Mesothelial cell of epicardium (in vitro differentiated cells): ENCODE results near the gene CTDSP2. TPM values are rescaled to one million over a fixed set of nuclear protein-coding genes. Genes with fewer than 3 reads are reported as not detected.
A peak's percentile ranks its signal among the peaks of the same experiment; 100 is the strongest.

Experiments
- DNase-seq, 2 experiments: peaks; one replicate each; pipeline ENCODE4 v3.0.0; 2021; ENCODE audit warnings: low spot score in 2 of 2; ENCODE audit not compliant: unreplicated experiment in 2 of 2
- H3K27ac Mint-ChIP-seq: 2 replicates; pipeline ENCODE4 v1.8.0; 2021; ENCODE audit warnings: mixed read lengths
- H3K27me3 Mint-ChIP-seq: 2 replicates; pipeline ENCODE4 v1.8.0; 2021; ENCODE audit warnings: low read depth, mixed read lengths
- H3K36me3 Mint-ChIP-seq: 2 replicates; pipeline ENCODE4 v1.8.0; 2021; ENCODE audit warnings: mixed read lengths
- H3K4me1 Mint-ChIP-seq: 2 replicates; pipeline ENCODE4 v1.8.0; 2021; ENCODE audit warnings: mixed read lengths
- H3K4me3 Mint-ChIP-seq: 2 replicates; pipeline ENCODE4 v1.8.0; 2021; ENCODE audit warnings: mild to moderate bottlenecking, moderate library complexity, mixed read lengths
- H3K9me3 Mint-ChIP-seq: 2 replicates; pipeline ENCODE4 v1.8.0; 2021; ENCODE audit warnings: mixed read lengths
- microRNA-seq: library from miRNA; unstranded; fragments of <30 nt; microRNA quantifications from one replicate; pipeline ENCODE4 v1.2.0, GENCODE V29; 2021; ENCODE audit warnings: inconsistent platforms, mixed read lengths
- total RNA-seq: library from RNA; stranded (reverse); gene quantifications from 3 replicates; pipeline ENCODE4 v1.2.1, GENCODE V29; 2021
- TF ChIP-seq, protein P1 (sequence below): fragments of 200-600 bp; sonication (generic); IDR thresholded peaks from one replicate; pipeline ENCODE4 v1.5.0; 2021; ENCODE audit warnings: antibody characterized with exemption; ENCODE audit not compliant: unreplicated experiment

The CTDSP2 gene
- total RNA-seq, 1 donor from 2014 or later: 210 TPM

DNA sequence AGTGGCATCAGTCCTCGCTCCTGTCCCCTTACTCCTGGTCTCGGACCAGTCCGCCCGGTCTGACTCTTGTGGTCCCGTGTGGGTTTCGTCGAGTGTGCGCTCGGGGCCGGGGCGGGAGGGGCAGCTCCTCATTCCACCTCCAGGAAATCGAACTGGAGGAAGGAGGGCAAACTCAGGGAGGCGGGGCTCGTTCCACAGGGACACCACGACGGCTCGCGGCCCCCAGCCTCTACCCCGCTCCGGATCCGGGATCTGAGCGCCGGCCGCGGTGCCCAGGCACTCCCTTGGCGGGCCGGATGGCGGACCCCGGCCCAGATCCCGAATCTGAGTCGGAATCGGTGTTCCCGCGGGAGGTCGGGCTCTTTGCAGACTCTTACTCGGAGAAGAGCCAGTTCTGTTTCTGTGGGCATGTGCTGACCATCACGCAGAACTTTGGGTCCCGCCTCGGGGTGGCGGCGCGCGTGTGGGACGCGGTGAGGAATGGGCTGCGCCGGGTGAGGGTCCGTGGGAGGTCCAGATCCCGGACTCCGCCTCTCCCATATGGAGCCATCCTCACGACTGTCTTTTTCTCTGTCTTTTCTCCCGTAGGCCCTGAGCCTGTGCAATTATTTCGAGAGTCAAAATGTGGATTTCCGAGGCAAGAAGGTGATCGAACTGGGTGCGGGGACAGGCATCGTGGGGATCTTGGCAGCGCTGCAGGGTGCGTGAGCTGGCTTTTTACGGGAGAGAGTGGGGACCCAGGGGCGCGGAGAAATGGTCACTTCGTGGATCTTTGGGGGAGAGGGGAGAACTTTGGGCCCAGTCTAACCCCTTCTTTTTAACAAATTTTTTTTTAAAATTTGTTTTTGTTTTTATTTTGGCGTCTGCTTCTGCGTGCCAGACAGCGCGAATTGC, 73.9 kb downstream of the CTDSP2 start, which contains the start of gene EEF1AKMT3:
Gene EEF1AKMT3, plus strand, starts transcription at position 186 of the 894 bp plus-strand sequence. Its CDS starts 111 bp downstream, at position 297.
- Mint-ChIP-seq H3K4me3 (peak within 1 kb of the TSS; percentile 92), H3K27ac (peak within 1 kb of the TSS; percentile 99), H3K4me1 (peaks cover 17% of the 10 kb centered on the region), H3K9me3 (no peaks in the 10 kb centered on the region), H3K36me3 (peaks cover 8% of the 10 kb centered on the region), H3K27me3 (peaks cover 8% of the 10 kb centered on the region)
- peak in 1 of 2 experiments; percentile 53 for DNase-seq
- TF ChIP-seq, protein P1, sequence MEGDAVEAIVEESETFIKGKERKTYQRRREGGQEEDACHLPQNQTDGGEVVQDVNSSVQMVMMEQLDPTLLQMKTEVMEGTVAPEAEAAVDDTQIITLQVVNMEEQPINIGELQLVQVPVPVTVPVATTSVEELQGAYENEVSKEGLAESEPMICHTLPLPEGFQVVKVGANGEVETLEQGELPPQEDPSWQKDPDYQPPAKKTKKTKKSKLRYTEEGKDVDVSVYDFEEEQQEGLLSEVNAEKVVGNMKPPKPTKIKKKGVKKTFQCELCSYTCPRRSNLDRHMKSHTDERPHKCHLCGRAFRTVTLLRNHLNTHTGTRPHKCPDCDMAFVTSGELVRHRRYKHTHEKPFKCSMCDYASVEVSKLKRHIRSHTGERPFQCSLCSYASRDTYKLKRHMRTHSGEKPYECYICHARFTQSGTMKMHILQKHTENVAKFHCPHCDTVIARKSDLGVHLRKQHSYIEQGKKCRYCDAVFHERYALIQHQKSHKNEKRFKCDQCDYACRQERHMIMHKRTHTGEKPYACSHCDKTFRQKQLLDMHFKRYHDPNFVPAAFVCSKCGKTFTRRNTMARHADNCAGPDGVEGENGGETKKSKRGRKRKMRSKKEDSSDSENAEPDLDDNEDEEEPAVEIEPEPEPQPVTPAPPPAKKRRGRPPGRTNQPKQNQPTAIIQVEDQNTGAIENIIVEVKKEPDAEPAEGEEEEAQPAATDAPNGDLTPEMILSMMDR: no peak

DNA sequence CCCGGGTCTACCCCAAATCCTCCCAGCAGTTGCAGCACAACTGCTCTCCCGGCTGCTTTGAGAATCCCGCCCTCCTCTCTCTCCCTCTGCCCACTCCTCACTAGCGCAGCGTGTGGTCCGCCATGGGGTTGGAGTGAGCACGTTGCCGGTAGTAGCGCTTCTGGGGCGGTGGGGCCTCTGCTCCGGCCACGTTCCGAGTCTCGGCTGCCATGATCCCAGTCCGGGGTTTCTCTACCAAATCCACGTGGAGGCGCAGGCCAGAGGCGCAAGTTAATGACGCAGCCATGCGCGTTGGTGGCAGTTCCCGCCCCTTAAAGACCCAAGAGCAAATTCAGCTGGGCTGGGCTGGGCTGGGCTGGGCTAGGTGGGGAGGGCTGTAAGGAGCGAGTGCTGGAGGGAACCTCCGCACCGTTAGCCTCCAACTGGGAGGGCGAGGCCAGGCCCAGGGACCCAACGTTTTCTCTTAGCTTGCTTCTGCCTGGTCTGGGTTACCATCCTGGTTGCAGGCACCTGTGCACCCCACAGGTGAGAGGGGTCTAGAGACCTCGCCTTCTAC, 74.6 kb downstream of the CTDSP2 start, which contains the start of gene METTL1:
Gene METTL1, minus strand, starts transcription at position 233 of the 556 bp plus-strand sequence. Its CDS starts 22 bp downstream, at position 211.
- TF ChIP-seq, protein P1: no peak
- H3K4me1 Mint-ChIP-seq: peaks cover 18% of the 10 kb centered on the region
- H3K36me3 Mint-ChIP-seq: peaks cover 8% of the 10 kb centered on the region
- DNase-seq: peak; percentile 84 to 93
- peaks cover 16% of the 10 kb centered on the region for H3K27me3 Mint-ChIP-seq
- H3K27ac Mint-ChIP-seq: peak within 1 kb of the TSS; percentile 99
- H3K9me3 Mint-ChIP-seq: no peaks in the 10 kb centered on the region
- peak within 1 kb of the TSS; percentile 92 for H3K4me3 Mint-ChIP-seq

DNA sequence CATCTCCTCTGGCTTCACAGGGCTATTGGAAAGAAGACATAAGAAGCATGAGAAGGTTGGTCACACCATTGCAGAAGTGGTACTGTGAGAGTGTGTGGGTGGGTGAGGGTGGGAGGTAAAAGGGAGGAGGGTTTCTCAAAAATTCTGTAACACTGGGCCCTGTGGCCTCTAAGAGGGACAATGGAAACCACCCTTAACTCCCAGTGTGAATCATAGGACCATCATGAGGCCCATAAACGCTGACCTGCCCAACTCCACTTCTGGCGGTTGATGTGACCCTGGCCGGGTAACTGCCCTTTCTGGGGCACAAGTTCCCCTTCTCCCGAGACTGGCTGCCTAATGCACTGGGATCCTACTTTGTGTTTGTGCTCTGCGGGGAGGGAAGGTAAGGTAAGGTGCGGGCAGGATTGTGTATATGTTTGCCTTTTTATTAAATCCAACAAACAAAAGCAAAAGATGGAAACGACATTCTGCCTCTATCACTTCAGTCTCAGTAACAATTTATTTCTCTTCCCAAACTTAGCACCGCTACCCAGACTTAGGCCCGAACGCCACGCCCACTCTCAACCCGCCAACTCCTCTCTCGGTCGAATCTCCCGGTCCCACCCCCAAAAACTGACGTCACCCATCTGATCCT, 75.2 kb downstream of the CTDSP2 start:
- peak; percentile 80 to 89 for DNase-seq

DNA sequence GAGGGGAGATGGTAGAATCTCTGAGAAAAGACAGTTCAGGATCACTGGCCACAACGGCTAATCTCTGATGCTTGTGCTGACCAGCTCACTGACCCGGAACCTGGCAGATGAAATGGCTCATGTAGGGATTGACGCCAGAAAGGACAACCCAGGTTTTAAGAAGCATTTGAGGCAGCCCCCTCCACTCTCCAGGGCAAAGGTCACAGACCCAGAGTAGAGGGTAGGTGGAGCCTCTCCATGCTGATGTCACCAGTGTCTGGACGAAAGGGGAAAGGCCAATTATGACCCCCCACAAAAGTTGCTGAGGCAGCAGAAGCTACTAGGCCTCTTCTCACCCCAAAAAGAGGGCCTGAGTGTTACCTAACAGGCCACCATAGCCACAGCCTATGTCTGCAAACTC, 75.8 kb downstream of the CTDSP2 start:
- no peak for DNase-seq
- Mint-ChIP-seq H3K27ac (no peak overlapping the region), H3K9me3 (no peaks in the 10 kb centered on the region), H3K36me3 (peaks cover 8% of the 10 kb centered on the region), H3K4me3 (peak overlapping the region; percentile 36), H3K27me3 (peaks cover 28% of the 10 kb centered on the region), H3K4me1 (peaks cover 27% of the 10 kb centered on the region)
- TF ChIP-seq, protein P1: no peak

More for the DNA sequence above, 75.2 kb downstream of the CTDSP2 start:
- H3K27ac Mint-ChIP-seq: peak overlapping the region; percentile 99
- peaks cover 24% of the 10 kb centered on the region for H3K4me1 Mint-ChIP-seq
- H3K4me3 Mint-ChIP-seq: peak overlapping the region; percentile 92
- peaks cover 8% of the 10 kb centered on the region for H3K36me3 Mint-ChIP-seq
- no peaks in the 10 kb centered on the region for H3K9me3 Mint-ChIP-seq
- H3K27me3 Mint-ChIP-seq: peaks cover 22% of the 10 kb centered on the region
- TF ChIP-seq, protein P1: no peak

Small RNA genes within 50 kb of the gene (microRNA-seq; reads per million reads assigned to microRNA genes)
- gene MIR26A2: 364 reads per million, percentile 72 among the genes with 10 or more reads in this experiment

Other genes with a start within 250 kb of the CTDSP2 start
- gene DTX3, start 241.9 kb downstream of the CTDSP2 start, total RNA-seq: 88.3 to 93.6 TPM (median 90.0 TPM) in 3 replicates
- gene ARHGEF25, start 235.3 kb downstream of the CTDSP2 start, total RNA-seq: 60.4 to 65.0 TPM (median 62.4 TPM) in 3 replicates
- gene B4GALNT1, start 213.5 kb downstream of the CTDSP2 start, total RNA-seq: 0.34 to 0.78 TPM (median 0.35 TPM) in 3 replicates
- 160 to 167 TPM (median 166 TPM) in 3 replicates for gene OS9, start 152.6 kb downstream of the CTDSP2 start, total RNA-seq
- gene AGAP2, start 108.0 kb downstream of the CTDSP2 start, total RNA-seq: 2.0 to 2.8 TPM (median 2.2 TPM) in 3 replicates
- 33.2 to 35.2 TPM (median 34.6 TPM) in 3 replicates for gene TSPAN31, start 101.7 kb downstream of the CTDSP2 start, total RNA-seq
- 171 to 177 TPM (median 175 TPM) in 3 replicates for gene CDK4, start 94.4 kb downstream of the CTDSP2 start, total RNA-seq
- gene MARCHF9, start 91.6 kb downstream of the CTDSP2 start, total RNA-seq: 11.0 to 13.2 TPM (median 12.7 TPM) in 3 replicates
- 3.3 to 4.7 TPM (median 4.0 TPM) in 3 replicates for gene CYP27B1, start 79.7 kb downstream of the CTDSP2 start, total RNA-seq
- 31.3 to 32.3 TPM (median 32.1 TPM) in 3 replicates for gene METTL1, start 74.6 kb downstream of the CTDSP2 start, total RNA-seq
- 8.7 to 10.5 TPM (median 10.5 TPM) in 3 replicates for gene EEF1AKMT3, start 74.1 kb downstream of the CTDSP2 start, total RNA-seq
- gene TSFM, start 63.9 kb downstream of the CTDSP2 start, total RNA-seq: 23.4 to 31.6 TPM (median 26.2 TPM) in 3 replicates
- gene AVIL, start 28.0 kb downstream of the CTDSP2 start, total RNA-seq: 4.0 to 5.3 TPM (median 4.7 TPM) in 3 replicates
- gene ATP23, start 94.8 kb upstream of the CTDSP2 start, total RNA-seq: 4.5 to 5.5 TPM (median 4.8 TPM) in 3 replicates